ENCODE results near the gene WIZ.

- TF ChIP-seq EZH2phosphoT487 (IDR thresholded peaks at IDR 0.05; ENCODE audit: borderline replicate concordance, low read length) (no peak), CTCF (IDR thresholded peaks at IDR 0.05; ENCODE audit: low read depth, low read length, poor library complexity, severe bottlenecking) (no peak)
These were observed 20.6 kb downstream of the WIZ start for GRCh38 chr19:15428956-15429824.

Measured in DOHH2 (cell line).